Ramos (cell line): ENCODE data around the gene MEF2A.
"Not testable (repeated sequence)": the region's sequence is repeated elsewhere in the genome, so short reads cannot be mapped to it uniquely, and the experiment has no call there.

ENCODE experiments used
- in situ Hi-C: fragments of 300-500 bp; cut with MboI; formaldehyde crosslinking; loops from one replicate; pipeline ENCODE4 v1.14.3; 2022; ENCODE audit warnings: low sequenced_read_pairs; ENCODE audit not compliant: unreplicated experiment

The MEF2A gene

GRCh38 chr15:99565299-99566156 lies at the start of gene MEF2A:
TSS of gene MEF2A (plus strand) at chr15:99565984. CDS start at chr15:99633120, 67,136 bp downstream.
- in situ Hi-C loops: no loop called here

- in situ Hi-C loops: no loop called here
Observed at GRCh38 chr15:99518191-99518590, 47.6 kb upstream of the MEF2A start.

GRCh38 chr15:99519366-99519765 lies 46.4 kb upstream of the MEF2A start:
- in situ Hi-C loops: not testable (repeated sequence)

GRCh38 chr15:99522288-99522687 lies 43.5 kb upstream of the MEF2A start:
- in situ Hi-C loops: no loop called here

DNA sequence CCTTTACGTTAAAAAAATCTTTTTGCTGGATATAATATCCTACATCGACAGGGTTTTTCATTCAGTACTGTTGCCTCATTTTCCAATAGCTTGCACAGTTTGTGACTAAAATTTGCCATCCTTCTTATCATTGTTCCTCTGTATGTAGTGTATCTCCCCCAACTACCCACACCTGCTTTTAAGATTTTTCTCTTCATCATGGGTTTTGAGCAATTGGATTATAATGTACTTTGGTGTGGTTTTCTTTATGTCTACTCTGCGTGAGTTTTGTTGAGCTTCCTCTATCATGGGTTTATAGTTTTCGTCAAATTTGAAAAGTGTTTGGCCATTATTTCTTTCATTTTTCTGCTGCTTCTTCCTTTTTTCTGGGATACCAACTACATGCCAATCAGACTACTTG lies 39.6 kb upstream of the MEF2A start:
- in situ Hi-C loops: no loop called here

GRCh38 chr15:99526671-99527070 lies 39.1 kb upstream of the MEF2A start:
- in situ Hi-C loops: no loop called here

- in situ Hi-C loops: no loop called here
Observed at GRCh38 chr15:99536422-99537040, 29.3 kb upstream of the MEF2A start.

DNA sequence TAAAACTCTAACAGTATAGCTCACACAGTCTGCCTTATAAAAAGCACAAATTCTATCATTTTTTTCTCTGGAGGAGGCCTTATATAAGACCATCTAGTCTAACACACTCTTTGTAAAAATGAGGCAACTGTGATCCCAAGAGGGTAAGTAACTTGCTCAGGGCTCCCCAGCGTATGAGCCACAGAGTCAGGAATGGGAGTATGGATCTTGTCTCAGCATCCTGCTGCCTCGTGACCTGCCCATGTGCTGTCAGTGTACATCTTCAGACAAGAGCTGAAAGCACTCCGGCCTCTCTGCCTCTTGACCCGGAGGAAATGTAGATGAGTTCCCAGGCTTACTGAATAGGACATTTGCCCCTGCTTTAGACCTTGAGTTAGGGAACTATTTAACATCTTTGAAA lies 28.4 kb upstream of the MEF2A start:
- in situ Hi-C loops: no loop called here

GRCh38 chr15:99538261-99538660 lies 27.5 kb upstream of the MEF2A start:
- in situ Hi-C loops: no loop called here

DNA sequence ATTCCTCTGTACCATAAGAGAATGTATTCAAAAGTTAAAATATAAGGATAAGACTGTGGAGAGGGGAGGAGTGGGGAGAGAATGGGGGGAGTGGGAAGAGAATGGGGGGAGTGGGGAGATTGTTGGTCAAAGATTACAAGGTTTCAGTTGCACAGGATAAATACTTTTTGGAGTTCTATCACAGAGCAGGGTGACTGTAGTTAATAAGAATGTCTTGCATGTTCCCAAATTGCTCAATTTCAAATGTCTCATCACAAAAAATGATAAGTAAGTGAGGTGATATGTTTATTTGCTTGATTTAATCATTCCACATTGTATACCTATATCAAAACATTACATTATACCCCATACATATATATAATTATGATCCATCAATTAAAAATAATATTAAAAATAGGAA lies 23.0 kb upstream of the MEF2A start:
- in situ Hi-C loops: no loop called here

DNA sequence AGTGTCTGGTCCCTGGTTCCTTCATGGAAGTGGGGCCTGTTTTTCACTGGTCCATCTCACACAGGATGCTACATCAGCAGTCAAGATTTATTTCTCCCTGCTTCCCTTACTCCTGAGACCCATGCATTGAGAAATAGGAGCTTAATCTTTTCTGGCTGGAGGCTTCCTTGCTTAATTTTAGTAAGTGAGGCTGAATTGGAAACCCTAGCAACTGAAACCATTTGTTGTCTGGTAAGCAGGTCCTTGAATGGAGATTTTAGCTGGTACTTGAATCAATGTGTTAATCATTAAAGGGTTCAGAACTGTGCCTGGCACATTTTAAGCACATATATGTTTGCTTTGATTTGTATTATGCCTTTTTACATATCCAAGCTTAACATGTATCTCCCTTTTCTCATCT lies 20.2 kb upstream of the MEF2A start:
- in situ Hi-C loops: no loop called here

DNA sequence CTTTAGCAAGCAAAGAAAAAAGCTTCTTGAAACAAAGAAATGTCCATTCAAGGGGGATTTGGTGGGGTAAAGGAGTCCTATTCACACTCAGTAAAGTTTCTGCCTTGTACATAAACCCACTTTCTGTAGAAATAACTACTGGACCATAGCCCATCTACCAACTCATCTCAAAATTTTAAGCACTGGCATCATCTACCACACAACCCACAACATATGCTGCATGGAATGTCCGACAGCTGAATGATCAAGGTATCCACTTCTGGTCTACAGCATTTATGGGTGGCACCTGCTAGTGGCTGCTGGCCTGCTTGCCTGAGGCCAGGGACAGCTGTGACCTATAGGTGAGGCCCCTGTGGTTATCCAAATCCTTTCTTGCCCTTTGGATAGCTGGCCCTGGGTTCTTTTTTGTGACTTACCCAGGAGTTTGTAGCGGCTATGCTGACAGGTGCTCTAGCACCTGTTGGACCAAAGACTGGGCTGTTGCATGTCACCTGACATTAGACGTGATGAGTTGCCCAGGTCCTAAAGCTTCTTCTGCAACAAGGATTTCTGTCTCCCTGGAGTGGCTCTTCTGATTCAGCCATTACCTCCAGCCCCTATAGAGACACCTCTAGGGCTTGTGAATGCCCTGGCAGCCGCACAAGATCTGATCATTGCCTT lies 19.2 kb upstream of the MEF2A start:
- in situ Hi-C loops: no loop called here

- in situ Hi-C loops: no loop called here
Observed at GRCh38 chr15:99547517-99547916, 18.3 kb upstream of the MEF2A start.

- in situ Hi-C loops: no loop called here
Observed at GRCh38 chr15:99550077-99550476, 15.7 kb upstream of the MEF2A start.

- in situ Hi-C loops: no loop called here
Observed at GRCh38 chr15:99552111-99552510, 13.7 kb upstream of the MEF2A start.

- in situ Hi-C loops: no loop called here
Observed at GRCh38 chr15:99554880-99555488, 10.8 kb upstream of the MEF2A start.

DNA sequence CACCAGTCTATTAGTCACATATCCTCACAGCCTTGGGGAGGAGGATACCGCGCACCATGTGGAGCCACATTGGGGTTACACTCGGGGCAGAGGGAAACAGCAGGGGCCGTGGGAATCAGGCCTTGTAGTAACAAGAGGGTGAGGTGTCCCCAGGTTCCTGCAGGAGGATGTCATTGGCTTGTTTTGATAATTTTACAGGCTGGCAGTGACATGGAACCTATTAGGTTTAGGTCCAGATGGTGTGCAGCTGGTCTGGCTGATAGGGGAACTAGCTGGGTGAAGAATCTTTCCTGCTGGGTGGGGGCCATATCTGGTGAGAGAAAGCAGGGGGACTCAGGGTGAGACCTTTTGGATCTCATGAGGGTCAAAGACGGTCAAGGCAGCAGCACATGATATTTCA lies 9.8 kb upstream of the MEF2A start:
- in situ Hi-C loops: no loop called here

GRCh38 chr15:99556578-99556977 lies 9.2 kb upstream of the MEF2A start:
- in situ Hi-C loops: no loop called here

DNA sequence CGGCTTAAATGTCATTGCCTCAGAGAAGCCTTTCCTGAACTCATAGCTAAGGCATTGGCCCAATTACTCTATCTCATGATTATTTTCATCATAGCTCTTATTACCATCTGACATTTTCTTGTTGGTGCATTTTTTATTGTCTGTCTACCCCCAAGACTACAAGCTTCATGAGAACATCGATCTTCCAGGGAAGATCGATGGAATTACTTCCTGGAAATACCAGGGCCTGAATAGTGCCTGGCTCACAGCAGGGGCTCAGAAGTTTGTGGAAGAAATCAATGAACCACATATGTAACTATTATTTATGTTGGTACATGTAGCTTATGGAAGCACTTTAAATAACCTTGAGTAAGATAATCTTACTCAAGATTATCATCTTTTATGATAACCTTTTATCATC lies 7.7 kb upstream of the MEF2A start:
- in situ Hi-C loops: no loop called here

DNA sequence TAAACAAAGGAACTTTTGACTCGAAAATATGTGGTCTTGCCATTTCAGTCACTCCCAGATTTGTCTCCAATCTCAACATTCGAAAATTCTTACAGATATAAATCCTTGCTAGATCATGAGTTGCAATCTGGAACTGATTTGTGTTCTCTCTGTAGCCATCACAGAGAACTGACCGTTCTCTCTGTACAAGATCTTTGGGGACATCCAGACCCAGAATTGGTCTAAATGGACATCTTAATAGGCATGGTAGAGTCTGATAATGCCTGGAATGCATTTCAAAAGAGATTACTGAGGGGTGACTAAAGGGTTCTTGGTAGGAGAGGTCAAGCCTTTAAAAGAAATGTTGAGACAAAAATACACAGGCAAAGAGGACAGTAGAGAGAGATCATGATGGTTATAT lies 7.2 kb upstream of the MEF2A start:
- in situ Hi-C loops: no loop called here
